Stimulated activated CD4-positive, alpha-beta T cell treated with anti-CD3 and anti-CD28 coated beads, Interleukin-4, amount 100 ng/mL, for 4 hours (primary cell): ENCODE data around the gene GRHL1.

Experiments used
- DNase-seq, 2 experiments: peaks; one replicate each; pipeline ENCODE4 v3.0.0-alpha.2; 2020

GRHL1 gene

GRCh38 chr2:9994462-9994861 is 43.0 kb downstream of the GRHL1 start:
- DNase-seq = no peak

GRCh38 chr2:9995059-9995458 is 43.6 kb downstream of the GRHL1 start:
- no peak for DNase-seq

GRCh38 chr2:9996321-9996720 is 44.8 kb downstream of the GRHL1 start:
- DNase-seq = no peak

GRCh38 chr2:9997936-9998335 is 46.4 kb downstream of the GRHL1 start:
- no peak for DNase-seq

GRCh38 chr2:9998916-9999654 is 47.6 kb downstream of the GRHL1 start:
- DNase-seq = no peak

- no peak for DNase-seq
Measured at GRCh38 chr2:9999693-10000092, 48.2 kb downstream of the GRHL1 start.

- DNase-seq = no peak
Measured at GRCh38 chr2:10000541-10000940, 49.0 kb downstream of the GRHL1 start.

- no peak for DNase-seq
Measured at GRCh38 chr2:10001586-10001985, 50.1 kb downstream of the GRHL1 start.

GRCh38 chr2:10002109-10002508 is 50.6 kb downstream of the GRHL1 start:
- DNase-seq = no peak

GRCh38 chr2:10002681-10003080 is 51.2 kb downstream of the GRHL1 start:
- DNase-seq = no peak

- no peak for DNase-seq
Measured at GRCh38 chr2:10003206-10004125, 52.0 kb downstream of the GRHL1 start.

- no peak for DNase-seq
Measured at GRCh38 chr2:10004401-10004800, 52.9 kb downstream of the GRHL1 start.

GRCh38 chr2:10004836-10005235 is 53.3 kb downstream of the GRHL1 start:
- DNase-seq = no peak

GRCh38 chr2:10005461-10006235 is 54.2 kb downstream of the GRHL1 start:
- DNase-seq = no peak

GRCh38 chr2:10006236-10007161 is 55.0 kb downstream of the GRHL1 start:
- no peak for DNase-seq

- no peak for DNase-seq
Measured at GRCh38 chr2:10007435-10007834, 55.9 kb downstream of the GRHL1 start.

- DNase-seq = no peak
Measured at GRCh38 chr2:10007921-10008808, 56.7 kb downstream of the GRHL1 start.

- no peak for DNase-seq
Measured at GRCh38 chr2:10008809-10009176, 57.3 kb downstream of the GRHL1 start.

- no peak for DNase-seq
Measured at GRCh38 chr2:10009271-10009810, 57.8 kb downstream of the GRHL1 start.

GRCh38 chr2:10009811-10010781 is 58.6 kb downstream of the GRHL1 start:
- DNase-seq = no peak
